Mesendoderm (in vitro differentiated cells): Measurements from ENCODE around the gene TMEM31.

Experiments
- DNase-seq: peaks from one replicate; pipeline ENCODE4 v3.0.0; 2013
- H2AK5ac ChIP-seq: 2 replicates; pipeline ENCODE4 v1.6.1; 2013; ENCODE audit warnings: low read length, inconsistent platforms
- H2BK120ac ChIP-seq: 2 replicates; pipeline ENCODE4 v1.6.1; 2013; ENCODE audit warnings: low read depth, mild to moderate bottlenecking, low read length, moderate library complexity, mixed read lengths
- H2BK15ac ChIP-seq: replicated peaks from 2 replicates; pipeline ENCODE4 v1.6.1; 2013; ENCODE audit warnings: low read depth, mild to moderate bottlenecking, moderate library complexity
- H2BK5ac ChIP-seq: 2 replicates; pipeline ENCODE4 v1.6.1; 2013; ENCODE audit warnings: low read length, inconsistent platforms
- H3K18ac ChIP-seq: 2 replicates; pipeline ENCODE4 v1.6.1; 2013; ENCODE audit warnings: mild to moderate bottlenecking, low read length, mixed read lengths
- H3K23ac ChIP-seq: one replicate; pipeline ENCODE4 v1.6.1; 2013; ENCODE audit warnings: low read length
- H3K27ac ChIP-seq: 2 replicates; pipeline ENCODE4 v1.5.1; 2013; ENCODE audit warnings: low read depth, mild to moderate bottlenecking, inconsistent platforms, low read length, moderate library complexity
- H3K27me3 ChIP-seq: 2 replicates; pipeline ENCODE4 v1.6.1; 2013; ENCODE audit warnings: low read length, control low read depth, mild to moderate bottlenecking, inconsistent platforms; ENCODE audit not compliant: insufficient read depth, poor library complexity
- H3K36me3 ChIP-seq: 2 replicates; pipeline ENCODE4 v1.6.1; 2013; ENCODE audit warnings: low read length, inconsistent platforms; ENCODE audit not compliant: control insufficient read depth, insufficient read depth
- H3K4ac ChIP-seq: one replicate; pipeline ENCODE4 v1.6.1; 2013; ENCODE audit warnings: low read depth, mild to moderate bottlenecking, low read length, moderate library complexity
- H3K4me1 ChIP-seq: 2 replicates; pipeline ENCODE4 v1.6.1; 2013; ENCODE audit warnings: low read depth, low read length, inconsistent platforms; ENCODE audit not compliant: control insufficient read depth
- H3K4me2 ChIP-seq: 2 replicates; pipeline ENCODE4 v1.6.1; 2013; ENCODE audit warnings: low read length
- H3K4me3 ChIP-seq: 2 replicates; pipeline ENCODE4 v1.5.1; 2013; ENCODE audit warnings: mild to moderate bottlenecking, low read length
- H3K56ac ChIP-seq: one replicate; pipeline ENCODE4 v1.6.1; 2013; ENCODE audit warnings: low read length
- H3K79me1 ChIP-seq: 2 replicates; pipeline ENCODE4 v1.6.1; 2013; ENCODE audit warnings: low read length, inconsistent platforms
- H3K79me2 ChIP-seq: 2 replicates; pipeline ENCODE4 v1.6.1; 2013; ENCODE audit warnings: mild to moderate bottlenecking, low read length; ENCODE audit not compliant: control insufficient read depth, insufficient read depth
- H3K9ac ChIP-seq: 2 replicates; pipeline ENCODE4 v1.6.1; 2013; ENCODE audit warnings: low read length, inconsistent platforms
- H4K5ac ChIP-seq: one replicate; pipeline ENCODE4 v1.6.1; 2013; ENCODE audit warnings: low read length
- H4K8ac ChIP-seq: one replicate; pipeline ENCODE4 v1.6.1; 2013; ENCODE audit warnings: low read depth, mild to moderate bottlenecking, control low read depth, low read length, moderate library complexity
- WGBS: extraction: QIAGEN DNeasy Blood & Tissue Kit; methylation state at CpG from one replicate; pipeline ENCODE4 v1.1.7; 2013; ENCODE audit warnings: low lambda C conversion rate, missing lambda C conversion rate; ENCODE audit not compliant: insufficient coverage; ENCODE audit errors: extremely low coverage; 5-methylcytosine and 5-hydroxymethylcytosine counted together

The TMEM31 gene

DNA sequence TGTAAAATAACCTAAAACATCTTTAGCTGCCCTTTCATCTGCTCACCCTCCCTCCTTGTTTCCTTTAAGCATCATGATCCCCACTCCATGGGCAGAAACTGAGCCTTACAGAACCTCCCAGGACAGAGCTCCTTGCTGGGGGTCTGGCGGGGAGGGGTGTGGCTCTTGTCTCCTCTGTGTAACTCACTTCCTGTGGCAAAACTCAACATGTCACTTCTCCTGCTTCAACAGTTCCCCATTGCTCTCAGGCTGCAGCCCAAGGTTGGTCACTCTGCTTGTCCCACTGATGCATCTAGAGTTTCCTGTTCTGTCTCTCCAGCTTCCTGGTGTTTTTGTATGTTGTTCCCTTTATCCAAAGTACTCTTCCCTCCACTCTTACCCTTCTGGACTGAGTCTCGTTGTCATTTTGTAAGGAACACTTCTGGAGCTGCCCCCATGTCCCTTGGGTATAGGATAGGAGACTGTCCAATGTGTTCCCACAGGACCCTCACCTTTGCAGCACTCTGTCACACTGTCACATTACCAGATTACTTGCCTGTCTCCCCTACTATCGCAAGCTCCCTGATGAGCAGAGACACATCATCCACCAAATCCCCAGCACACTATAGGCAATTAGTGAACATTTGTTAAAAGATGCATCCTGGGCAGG lies 19.6 kb downstream of the TMEM31 start:
- no peaks in the 10 kb centered on the region for H3K27me3 ChIP-seq
- no peak for DNase-seq
- peak overlapping the region; percentile 66 for H3K27ac ChIP-seq

DNA sequence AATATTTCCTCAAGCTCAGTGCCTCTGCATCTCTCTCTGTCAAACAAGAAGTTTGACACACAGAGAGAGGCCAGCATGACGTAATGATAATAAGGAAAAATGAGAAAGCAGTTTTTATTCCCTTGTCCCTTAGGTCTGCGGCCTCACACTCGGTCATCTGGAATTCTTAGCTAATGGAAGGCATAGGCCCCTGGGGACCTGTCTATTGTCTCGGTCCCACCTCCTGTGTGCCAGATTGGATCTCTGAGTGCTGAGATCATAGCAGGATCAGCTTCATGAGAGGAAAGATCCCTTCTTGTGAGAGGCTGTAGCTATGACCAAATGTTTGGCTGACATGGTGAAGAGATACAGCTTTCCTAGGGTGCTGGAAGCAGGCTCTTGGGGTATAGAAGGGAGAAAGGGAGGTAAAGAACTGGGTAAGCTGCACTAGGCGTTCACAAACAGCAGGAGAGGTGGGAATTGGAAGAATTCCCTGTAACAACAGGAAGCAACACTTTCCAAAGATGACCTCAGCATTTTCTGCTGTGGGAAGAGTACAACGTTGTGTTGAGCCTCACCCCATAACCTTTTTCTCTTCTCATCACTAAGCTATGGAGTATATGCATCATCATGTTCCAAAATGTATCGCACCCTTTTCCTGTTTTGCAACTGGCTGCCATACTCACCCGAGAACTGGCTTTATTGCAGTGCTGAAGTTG lies 20.2 kb downstream of the TMEM31 start:
- Histone ChIP-seq H3K79me2 (no peaks in the 10 kb centered on the region), H3K18ac (peak overlapping the region; percentile 80), H4K5ac (no peak overlapping the region), H3K79me1 (no peaks in the 10 kb centered on the region), H2AK5ac (no peak overlapping the region), H3K27me3 (no peaks in the 10 kb centered on the region), H3K4me2 (no peak overlapping the region), H2BK5ac (peak overlapping the region; percentile 54), H2BK15ac (no peak overlapping the region), H2BK120ac (no peak overlapping the region), H3K56ac (peak overlapping the region; percentile 65), H3K9ac (peak overlapping the region; percentile 9), H3K4me1 (peaks cover 38% of the 10 kb centered on the region), H3K4ac (peak overlapping the region; percentile 31), H3K27ac (peak overlapping the region; percentile 66), H3K4me3 (no peak overlapping the region), H4K8ac (no peak overlapping the region), H3K23ac (no peak overlapping the region), H3K36me3 (no peaks in the 10 kb centered on the region)
- peak; percentile 94 for DNase-seq
- WGBS = no CpG with 5 or more reads among the region's 8 CpGs

More for the DNA sequence above, 19.6 kb downstream of the TMEM31 start:
- H3K18ac ChIP-seq = peak overlapping the region; percentile 80
- no peak overlapping the region for H4K8ac ChIP-seq
- H3K4ac ChIP-seq = no peak overlapping the region
- peak overlapping the region; percentile 65 for H3K56ac ChIP-seq
- no peaks in the 10 kb centered on the region for H3K79me2 ChIP-seq
- no peak overlapping the region for H2AK5ac ChIP-seq
- no peak overlapping the region for H2BK120ac ChIP-seq
- H3K4me3 ChIP-seq = no peak overlapping the region
- peak overlapping the region; percentile 40 for H2BK5ac ChIP-seq
- no peak overlapping the region for H3K23ac ChIP-seq
- no peak overlapping the region for H4K5ac ChIP-seq
- H3K4me2 ChIP-seq = no peak overlapping the region
- H3K9ac ChIP-seq = no peak overlapping the region
- no CpG with 5 or more reads among the region's 3 CpGs for WGBS
- no peaks in the 10 kb centered on the region for H3K36me3 ChIP-seq
- H3K79me1 ChIP-seq = no peaks in the 10 kb centered on the region
- H3K4me1 ChIP-seq = peaks cover 38% of the 10 kb centered on the region
- H2BK15ac ChIP-seq = no peak overlapping the region

DNA sequence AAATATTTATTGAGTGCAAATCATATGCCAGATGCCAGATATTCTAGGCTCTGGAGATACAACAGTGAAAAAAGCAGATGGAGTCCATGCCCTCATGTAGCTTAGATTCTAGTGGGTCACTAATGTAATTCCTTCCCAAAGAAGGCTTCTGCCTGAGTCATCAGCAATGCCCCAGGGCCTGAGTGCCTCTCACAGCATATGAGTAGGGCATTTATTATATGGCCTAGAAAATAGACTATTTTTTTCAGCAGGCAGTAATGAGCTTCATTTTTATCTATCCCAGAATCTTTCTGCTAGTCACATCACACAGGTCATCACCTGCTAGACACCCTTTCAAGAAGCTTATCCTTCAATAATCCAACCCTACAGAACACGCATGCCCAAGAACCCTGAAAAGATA lies 22.3 kb downstream of the TMEM31 start:
- no peaks in the 10 kb centered on the region for H3K79me2 ChIP-seq
- DNase-seq = no peak
- H3K4me1 ChIP-seq = peaks cover 30% of the 10 kb centered on the region
- H3K4me2 ChIP-seq = no peak overlapping the region
- no peak overlapping the region for H2BK15ac ChIP-seq
- H3K36me3 ChIP-seq = no peaks in the 10 kb centered on the region
- H3K9ac ChIP-seq = no peak overlapping the region
- H3K4me3 ChIP-seq = no peak overlapping the region
- H3K18ac ChIP-seq = no peak overlapping the region
- H4K8ac ChIP-seq = no peak overlapping the region
- H3K23ac ChIP-seq = no peak overlapping the region
- no peak overlapping the region for H3K4ac ChIP-seq
- WGBS = no CpG with 5 or more reads among the region's 1 CpG
- no peak overlapping the region for H4K5ac ChIP-seq
- H3K56ac ChIP-seq = no peak overlapping the region
- no peaks in the 10 kb centered on the region for H3K79me1 ChIP-seq
- no peak overlapping the region for H2BK5ac ChIP-seq
- H3K27me3 ChIP-seq = no peaks in the 10 kb centered on the region
- H3K27ac ChIP-seq = no peak overlapping the region
- no peak overlapping the region for H2AK5ac ChIP-seq
- H2BK120ac ChIP-seq = no peak overlapping the region

DNA sequence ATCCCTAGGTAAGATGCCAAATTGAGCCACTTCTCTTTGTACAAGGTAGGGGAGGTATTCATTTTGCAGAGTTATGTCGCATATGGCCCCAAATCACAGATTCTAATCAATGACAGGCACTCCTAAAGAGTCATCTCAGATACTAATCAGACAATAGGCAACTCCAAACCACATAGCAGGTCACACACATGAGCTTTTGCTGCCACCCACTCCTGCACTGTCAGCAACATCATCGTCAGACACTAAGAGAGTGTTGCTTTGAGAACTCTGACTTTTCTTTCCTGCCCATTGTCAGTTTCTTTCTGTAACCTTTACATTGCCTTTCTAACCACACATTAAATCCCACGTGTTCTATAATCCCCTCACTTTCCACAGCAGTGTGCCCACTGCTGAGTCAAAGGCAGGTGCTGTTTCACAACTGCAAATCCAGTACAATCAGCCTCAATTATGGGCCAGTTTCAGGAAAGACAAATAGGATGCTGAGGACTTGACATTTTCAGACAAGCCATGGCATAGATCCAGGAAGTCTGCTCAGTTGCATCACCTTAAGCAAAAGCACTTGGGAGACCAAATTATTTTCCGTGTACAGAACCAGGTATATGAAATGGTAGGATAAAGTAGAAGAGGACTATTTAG lies 23.5 kb downstream of the TMEM31 start:
- Histone ChIP-seq H2AK5ac (no peak overlapping the region), H3K27me3 (no peaks in the 10 kb centered on the region), H3K18ac (peak overlapping the region; percentile 68), H3K79me1 (no peaks in the 10 kb centered on the region), H3K4me3 (no peak overlapping the region), H3K9ac (no peak overlapping the region), H3K23ac (no peak overlapping the region), H3K4me2 (no peak overlapping the region), H3K27ac (no peak overlapping the region), H3K36me3 (no peaks in the 10 kb centered on the region), H3K4ac (peak overlapping the region; percentile 12), H4K5ac (no peak overlapping the region), H2BK5ac (no peak overlapping the region), H4K8ac (no peak overlapping the region), H2BK15ac (no peak overlapping the region), H3K4me1 (peaks cover 22% of the 10 kb centered on the region), H2BK120ac (no peak overlapping the region), H3K79me2 (no peaks in the 10 kb centered on the region), H3K56ac (peak overlapping the region; percentile 42)
- WGBS = no CpG with 5 or more reads among the region's 4 CpGs
- no peak for DNase-seq

DNA sequence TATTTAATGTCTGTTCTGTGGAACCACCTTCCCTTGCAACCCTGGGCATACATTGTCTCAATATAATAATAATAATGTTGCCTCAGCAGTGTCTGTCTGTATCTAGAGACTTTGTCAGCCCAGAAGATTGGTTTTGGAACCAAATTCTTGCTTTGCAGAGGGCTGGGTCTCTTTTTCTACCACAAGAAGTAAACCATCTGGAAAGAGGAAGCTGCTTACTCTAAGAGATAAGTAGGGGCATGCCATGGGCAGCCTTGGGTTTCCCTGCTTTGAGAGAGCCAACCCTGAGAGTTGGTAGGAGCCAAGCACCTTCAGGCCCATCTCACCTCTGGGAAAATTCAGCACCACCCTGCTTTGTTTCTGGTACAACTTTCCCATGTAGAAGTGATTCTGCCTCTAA lies 27.0 kb downstream of the TMEM31 start:
- no peak for DNase-seq
- no peaks in the 10 kb centered on the region for H3K79me2 ChIP-seq

More for the DNA sequence above, 27.0 kb downstream of the TMEM31 start:
- no peak overlapping the region for H3K23ac ChIP-seq
- H2BK5ac ChIP-seq = no peak overlapping the region
- H3K79me1 ChIP-seq = no peaks in the 10 kb centered on the region
- no peak overlapping the region for H3K27ac ChIP-seq
- H2BK15ac ChIP-seq = no peak overlapping the region
- no peak overlapping the region for H3K4me2 ChIP-seq
- H3K4ac ChIP-seq = no peak overlapping the region
- no peak overlapping the region for H3K56ac ChIP-seq
- no peak overlapping the region for H4K5ac ChIP-seq
- H3K18ac ChIP-seq = no peak overlapping the region
- H4K8ac ChIP-seq = no peak overlapping the region
- H3K4me3 ChIP-seq = no peak overlapping the region
- no peaks in the 10 kb centered on the region for H3K27me3 ChIP-seq
- H3K4me1 ChIP-seq = peaks cover 3% of the 10 kb centered on the region
- no peak overlapping the region for H2AK5ac ChIP-seq
- no peak overlapping the region for H2BK120ac ChIP-seq
- no peaks in the 10 kb centered on the region for H3K36me3 ChIP-seq
- no peak overlapping the region for H3K9ac ChIP-seq
